Cardiac muscle cell (in vitro differentiated cells and primary cell): Measurements from ENCODE around the gene CDH23. TPM values are rescaled to one million over a fixed set of nuclear protein-coding genes. Genes with fewer than 3 reads are reported as not detected.

Experiments
- DNase-seq, 2 donors: peaks; one replicate each; pipeline versions ENCODE4 v3.0.0 to v3.0.0-alpha.2; 2010 to 2017; ENCODE audit warnings: low read depth in 1 of 2, low spot score in 1 of 2
- H3K27ac ChIP-seq: fragments of 200-600 bp; sonication (generic); 2 replicates; pipeline ENCODE4 v1.5.1; 2016
- H3K27me3 ChIP-seq: fragments of 200-600 bp; sonication (generic); 2 replicates; pipeline ENCODE4 v1.6.0; 2016; ENCODE audit warnings: control low read depth
- H3K36me3 ChIP-seq: fragments of 200-600 bp; sonication (generic); 2 replicates; pipeline ENCODE4 v1.5.1; 2016; ENCODE audit warnings: control low read depth
- H3K4me1 ChIP-seq: fragments of 200-600 bp; sonication (generic); 2 replicates; pipeline ENCODE4 v1.8.1; 2017; ENCODE audit warnings: low read depth, mild to moderate bottlenecking, mixed run types
- H3K4me3 ChIP-seq: fragments of 200-600 bp; sonication (generic); 2 replicates; pipeline ENCODE4 v1.5.1; 2016; ENCODE audit warnings: mild to moderate bottlenecking
- H3K9me3 ChIP-seq: fragments of 200-600 bp; sonication (generic); 2 replicates; pipeline ENCODE4 v1.5.1; 2017; ENCODE audit warnings: low read depth, mild to moderate bottlenecking, control low read depth
- CTCF ChIP-seq: IDR thresholded peaks from 2 replicates; pipeline ENCODE4 v1.5.1; 2012; ENCODE audit warnings: low read depth, mild to moderate bottlenecking, low read length
- polyA plus RNA-seq: library from polyadenylated mRNA; unstranded; fragments of >200 nt; fragmentation: Nextera tagmentation; extraction: Ambion mirVana; gene quantifications from 2 replicates; pipeline ENCODE4 v1.2.1, GENCODE V29; 2016
- total RNA-seq: library from RNA; depleted of rRNA; stranded (reverse); fragments of >200 nt; gene quantifications from 2 replicates; pipeline ENCODE4 v1.2.3, GENCODE V29; 2016

The CDH23 gene
- total and polyA plus RNA-seq, 2 experiments from 2014 or later: 0.05 to 0.51 TPM

- Histone ChIP-seq H3K27me3 (no peaks in the 10 kb centered on the region), H3K9me3 (no peaks in the 10 kb centered on the region), H3K27ac (no peak overlapping the region), H3K4me1 (no peaks in the 10 kb centered on the region), H3K4me3 (no peak overlapping the region), H3K36me3 (no peaks in the 10 kb centered on the region)
- TF ChIP-seq CTCF: no peak
- no peak for DNase-seq
Observed at GRCh38 chr10:71789871-71790270, 393.2 kb downstream of the CDH23 start.

DNA sequence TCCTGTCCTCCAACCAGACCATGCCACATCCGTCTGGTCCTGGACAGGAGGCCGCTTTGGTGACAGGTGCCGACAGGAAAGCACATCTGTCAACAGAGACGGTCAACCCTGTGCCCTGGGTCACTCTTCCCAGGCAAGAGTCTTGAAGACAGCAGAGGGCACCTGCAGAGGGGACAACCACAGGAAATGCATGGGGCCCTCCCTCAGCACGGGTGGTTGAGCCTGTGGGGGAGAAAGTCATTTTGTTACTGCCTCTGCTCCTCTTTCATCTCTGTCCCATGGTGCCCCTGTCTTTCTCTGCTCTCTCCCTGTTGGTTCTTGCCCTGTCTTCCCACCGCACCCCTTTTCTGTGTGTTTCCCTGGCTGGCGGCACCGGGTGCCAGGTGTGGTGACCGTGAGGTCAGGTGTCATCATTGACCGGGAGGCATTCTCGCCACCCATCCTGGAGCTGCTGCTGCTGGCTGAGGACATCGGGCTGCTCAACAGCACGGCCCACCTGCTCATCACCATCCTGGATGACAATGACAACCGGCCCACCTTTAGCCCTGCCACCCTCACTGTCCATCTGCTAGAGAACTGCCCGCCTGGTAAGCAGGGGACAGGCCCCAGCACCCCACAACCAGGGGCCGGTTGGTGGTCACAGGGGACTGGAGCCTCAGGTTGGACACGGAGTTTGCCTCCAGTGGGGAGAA, 394.2 kb downstream of the CDH23 start:
- H3K9me3 ChIP-seq: no peaks in the 10 kb centered on the region
- DNase-seq: no peak
- no peak for TF ChIP-seq CTCF
- H3K4me1 ChIP-seq: no peaks in the 10 kb centered on the region
- no peak overlapping the region for H3K4me3 ChIP-seq
- no peaks in the 10 kb centered on the region for H3K27me3 ChIP-seq
- H3K27ac ChIP-seq: no peak overlapping the region
- H3K36me3 ChIP-seq: no peaks in the 10 kb centered on the region

DNA sequence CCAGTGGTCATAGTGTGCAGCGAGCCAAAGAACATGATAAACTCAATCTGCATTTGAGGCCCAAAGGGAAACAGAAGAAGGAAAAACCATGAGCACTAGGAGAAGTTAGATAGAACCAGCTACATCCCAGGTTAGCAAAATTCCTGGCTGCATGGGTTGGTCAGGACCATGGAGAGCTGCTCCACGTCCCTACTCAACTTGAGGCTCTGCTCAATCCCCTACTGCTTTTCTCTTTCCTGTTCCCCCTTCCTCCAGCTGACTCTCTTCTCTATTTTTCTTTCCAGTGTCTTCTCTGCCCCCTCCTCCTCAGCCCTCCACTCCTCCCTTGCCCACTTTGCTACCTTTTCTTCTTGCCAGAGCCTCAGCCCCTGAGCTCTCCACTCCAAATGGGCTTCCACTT, 398.5 kb downstream of the CDH23 start:
- no peak for TF ChIP-seq CTCF
- Histone ChIP-seq H3K36me3 (no peaks in the 10 kb centered on the region), H3K4me1 (no peaks in the 10 kb centered on the region), H3K4me3 (no peak overlapping the region), H3K9me3 (no peaks in the 10 kb centered on the region), H3K27me3 (no peaks in the 10 kb centered on the region), H3K27ac (no peak overlapping the region)
- DNase-seq: peak; percentile 47 to 77

DNA sequence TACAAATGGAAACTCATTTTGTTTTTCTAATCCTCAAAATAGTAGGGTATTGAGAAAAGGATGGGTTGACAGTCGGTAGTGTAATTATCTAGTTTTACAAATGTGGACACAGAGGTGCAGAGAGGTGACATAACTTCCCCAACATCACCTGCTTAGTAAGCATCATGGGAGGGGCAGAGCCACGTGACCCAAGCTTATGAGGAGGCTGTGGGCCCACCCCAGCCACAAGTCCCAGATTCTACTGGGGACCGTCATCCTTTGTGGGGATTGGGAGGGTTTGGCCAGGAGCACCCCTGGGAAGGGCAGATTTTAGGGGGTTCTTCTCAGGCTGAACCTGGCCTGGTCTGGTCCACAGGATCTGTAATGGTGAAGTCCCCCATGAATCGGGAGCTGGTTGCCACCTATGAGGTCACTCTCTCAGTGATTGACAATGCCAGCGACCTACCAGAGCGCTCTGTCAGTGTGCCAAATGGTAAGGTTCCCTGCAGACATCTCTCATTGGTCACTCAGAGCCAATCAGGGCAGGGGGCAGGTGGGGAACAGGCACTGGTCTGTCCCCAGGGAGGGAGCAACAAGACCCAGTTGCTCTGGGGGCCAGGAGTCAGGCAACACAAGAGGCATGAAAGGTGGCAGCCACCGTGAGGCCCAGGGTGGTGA, 400.2 kb downstream of the CDH23 start:
- H3K27me3 ChIP-seq: no peaks in the 10 kb centered on the region
- no peak overlapping the region for H3K4me3 ChIP-seq
- no peaks in the 10 kb centered on the region for H3K36me3 ChIP-seq
- TF ChIP-seq CTCF: no peak
- no peak overlapping the region for H3K27ac ChIP-seq
- H3K9me3 ChIP-seq: no peaks in the 10 kb centered on the region
- H3K4me1 ChIP-seq: no peaks in the 10 kb centered on the region
- no peak for DNase-seq

- TF ChIP-seq CTCF: no peak
- H3K36me3 ChIP-seq: no peaks in the 10 kb centered on the region
- no peaks in the 10 kb centered on the region for H3K27me3 ChIP-seq
- H3K4me3 ChIP-seq: no peak overlapping the region
- no peaks in the 10 kb centered on the region for H3K4me1 ChIP-seq
- H3K9me3 ChIP-seq: no peaks in the 10 kb centered on the region
- DNase-seq: no peak
- no peak overlapping the region for H3K27ac ChIP-seq
Observed at GRCh38 chr10:71797533-71798307, 401.0 kb downstream of the CDH23 start.
